Activated CD8-positive, alpha-beta memory T cell treated with anti-CD3 and anti-CD28 coated beads, Interleukin-2, amount 50 U/mL, for 1 hour (primary cell): Measurements from ENCODE around the gene AFF1.
"Not testable (repeated sequence)": the region's sequence is repeated elsewhere in the genome, so short reads cannot be mapped to it uniquely, and the experiment has no call there.

ENCODE experiments used
- DNase-seq: peaks from one replicate; pipeline ENCODE4 v3.0.0-alpha.2; 2020; ENCODE audit errors: extremely low read depth

Gene AFF1

DNA sequence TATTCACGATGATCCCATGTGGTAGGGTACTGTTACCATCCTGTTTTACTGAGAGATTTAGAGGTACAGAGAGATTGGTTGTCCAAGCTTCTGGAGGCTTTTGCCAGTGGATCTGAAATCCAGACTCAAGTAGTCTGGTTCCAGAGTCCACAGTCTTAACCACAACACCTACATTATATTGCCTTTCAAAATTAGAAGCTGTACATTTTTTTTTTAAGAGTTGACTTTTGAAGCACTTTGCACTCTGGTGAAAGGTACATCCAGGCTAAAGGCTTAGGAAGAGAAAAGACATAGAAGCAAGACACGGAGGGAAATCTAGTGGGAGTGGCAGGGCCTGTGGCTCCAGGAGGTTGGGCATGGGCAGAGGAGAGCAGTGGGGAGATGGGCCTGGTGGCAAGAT is 122.1 kb downstream of the AFF1 start:
- DNase-seq: no peak

DNA sequence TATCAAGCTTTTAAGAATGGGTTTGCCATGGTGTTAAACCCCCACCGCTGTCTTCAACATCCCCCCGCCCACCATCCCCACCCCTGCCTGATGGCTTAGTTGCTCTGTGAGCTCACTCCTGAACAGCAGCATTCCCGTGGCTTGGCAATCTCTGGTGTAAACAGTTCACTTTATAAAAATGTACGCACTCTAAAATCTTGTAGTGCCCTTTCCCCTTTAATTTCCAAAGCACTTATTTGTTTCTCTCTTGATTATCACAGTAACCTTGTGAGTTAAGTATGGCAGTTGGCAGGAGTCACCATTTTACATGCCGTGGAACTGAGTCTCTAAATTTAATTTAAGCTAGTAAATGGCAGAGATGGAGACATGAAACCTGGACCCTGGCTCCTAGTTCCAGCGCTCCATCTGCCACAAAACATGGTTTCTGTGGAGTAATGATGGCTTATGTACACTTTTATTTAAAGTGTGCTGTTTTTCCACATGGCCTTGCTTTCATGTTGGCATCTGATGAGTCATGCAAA is 123.1 kb downstream of the AFF1 start:
- DNase-seq: no peak

GRCh38 chr4:87058356-87059073 is 123.7 kb downstream of the AFF1 start:
- DNase-seq: no peak

DNA sequence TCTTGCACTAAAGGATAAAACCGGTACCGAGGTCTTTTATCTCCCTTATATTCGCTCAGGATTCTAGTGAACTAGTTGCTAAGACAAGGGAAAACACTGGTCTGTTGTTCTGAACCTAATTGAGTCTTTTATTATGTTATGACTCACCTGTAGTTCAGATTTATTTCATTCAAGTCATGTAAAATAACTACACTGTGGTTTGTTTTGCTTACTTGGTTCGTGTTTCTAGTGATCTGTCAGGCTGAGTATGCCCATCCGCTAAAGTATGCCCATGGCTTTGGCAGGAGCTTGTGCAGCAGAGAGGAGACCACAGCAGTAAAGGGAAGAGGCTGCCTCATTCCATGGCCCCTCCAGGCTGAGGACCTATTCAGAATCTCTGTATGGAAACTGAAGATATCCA is 126.1 kb downstream of the AFF1 start:
- DNase-seq: no peak

GRCh38 chr4:87065021-87065420 is 130.2 kb downstream of the AFF1 start:
- DNase-seq: no peak

DNA sequence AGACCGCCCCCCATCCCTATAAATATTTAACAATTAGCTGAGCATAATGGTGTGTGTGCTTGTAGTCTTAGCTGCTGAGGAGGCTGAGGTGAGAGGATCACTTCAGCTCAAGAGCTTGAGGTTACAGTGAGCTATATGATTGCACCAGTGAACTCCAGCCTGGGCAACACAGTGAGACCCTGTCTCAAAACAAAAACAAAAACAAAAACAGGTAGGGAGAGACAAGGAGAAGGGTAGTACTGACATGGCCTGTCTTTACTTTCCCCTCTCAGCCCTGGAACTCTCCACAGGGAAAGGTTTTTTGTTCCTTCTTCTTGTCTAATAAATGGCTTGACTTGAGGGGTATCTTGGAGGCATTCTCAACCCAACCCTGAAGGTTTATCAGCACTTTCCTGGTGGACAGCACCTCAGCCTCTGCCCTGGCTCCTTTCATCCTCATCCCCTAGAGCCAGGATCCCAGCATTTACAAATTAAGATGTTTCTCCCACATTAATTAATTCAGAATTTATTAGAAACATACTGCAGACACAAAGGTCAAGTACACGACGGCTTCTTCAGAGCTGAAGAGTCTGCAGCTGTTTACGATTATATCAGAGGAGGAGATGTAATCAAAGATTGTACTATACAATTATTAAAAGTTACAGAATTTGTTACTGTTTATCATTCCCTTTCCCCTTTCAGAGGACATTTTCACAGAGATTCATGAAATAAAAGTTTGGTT is 131.8 kb downstream of the AFF1 start:
- no peak for DNase-seq

- DNase-seq: no peak
These were observed 132.5 kb downstream of the AFF1 start for GRCh38 chr4:87067124-87067885.

DNA sequence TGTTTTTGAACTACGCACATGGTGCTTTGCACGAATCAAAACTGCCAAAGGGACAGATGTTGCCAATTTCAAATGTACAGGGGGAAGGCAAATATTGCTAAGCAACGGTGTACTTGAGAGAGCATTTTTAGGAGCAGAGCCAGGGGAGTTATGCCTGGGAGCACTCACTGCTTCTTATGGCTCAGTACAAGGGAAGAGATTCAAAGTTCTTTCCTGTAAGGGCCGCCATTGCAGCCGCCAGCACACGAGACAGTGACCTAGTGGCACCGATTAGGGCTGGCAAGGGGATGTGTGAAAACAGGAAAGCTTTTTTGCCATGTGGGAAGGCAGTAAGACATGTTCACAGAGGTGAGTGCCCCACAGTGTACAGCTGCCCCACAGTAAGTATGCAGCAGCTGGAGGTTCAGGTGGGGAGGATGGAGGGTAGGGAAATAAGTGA is 133.8 kb downstream of the AFF1 start:
- no peak for DNase-seq

DNA sequence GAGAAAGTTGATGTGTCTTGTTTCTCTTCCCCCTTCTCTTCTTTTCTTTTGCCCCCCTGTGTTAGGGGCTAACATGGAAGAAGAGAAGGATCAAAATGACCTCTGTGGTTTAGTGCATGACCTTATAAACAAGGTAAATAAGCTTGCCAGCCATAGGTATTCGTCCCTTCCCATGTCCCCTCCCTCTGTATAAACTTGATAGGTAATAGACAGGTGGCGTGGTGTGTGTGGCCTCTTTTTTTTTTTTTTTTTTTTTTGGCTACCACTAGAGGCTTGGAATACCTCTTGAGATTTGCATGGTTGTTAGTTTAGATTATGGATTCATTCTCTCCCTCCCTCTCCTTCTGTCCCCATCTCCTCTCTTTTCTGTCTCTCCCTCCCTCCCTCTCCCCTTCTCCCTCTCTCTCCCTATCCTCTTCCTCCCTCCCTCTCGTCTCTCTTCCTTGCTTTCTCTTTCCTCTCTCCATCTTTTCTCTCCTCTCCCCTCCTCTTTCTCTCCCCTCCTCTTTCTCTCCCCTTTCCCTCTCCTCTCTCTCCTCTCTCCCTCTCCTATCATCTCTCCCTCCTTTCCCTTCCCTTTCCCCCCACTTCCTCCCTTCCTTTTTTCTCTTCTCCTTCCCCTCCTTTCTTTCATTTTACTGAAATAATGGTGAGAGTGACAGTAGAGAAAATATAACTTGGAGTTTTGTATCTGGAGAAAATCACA is 134.4 kb downstream of the AFF1 start:
- DNase-seq: no peak

GRCh38 chr4:87071401-87071800 is 136.6 kb downstream of the AFF1 start:
- no peak for DNase-seq

- DNase-seq: not testable (repeated sequence)
These were observed 137.7 kb downstream of the AFF1 start for GRCh38 chr4:87072545-87072944.

- DNase-seq: no peak
These were observed 138.6 kb downstream of the AFF1 start for GRCh38 chr4:87073199-87074120.

- no peak for DNase-seq
These were observed 139.3 kb downstream of the AFF1 start for GRCh38 chr4:87074121-87074488.

DNA sequence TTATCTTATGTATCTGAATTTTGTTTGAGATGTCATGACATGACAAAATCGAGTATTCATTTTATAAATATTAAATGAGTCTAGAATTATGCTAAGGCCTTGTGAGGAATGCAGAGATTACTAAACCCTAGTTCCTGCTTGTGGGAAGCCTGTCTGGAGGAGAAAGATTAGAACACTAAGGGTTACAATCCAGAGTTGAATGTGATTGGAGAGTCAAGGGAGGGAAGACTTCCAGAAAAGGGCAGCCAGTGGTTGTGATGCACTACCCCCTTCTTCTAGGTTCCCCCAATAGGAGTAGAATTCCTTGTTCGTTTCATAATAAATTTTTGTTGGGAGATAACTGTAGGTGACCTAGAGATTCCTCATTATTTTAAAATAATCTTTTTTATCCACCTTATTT is 141.1 kb downstream of the AFF1 start:
- DNase-seq: no peak

- no peak for DNase-seq
These were observed 142.0 kb downstream of the AFF1 start for GRCh38 chr4:87076690-87077358.

- DNase-seq: no peak
These were observed 143.2 kb downstream of the AFF1 start for GRCh38 chr4:87077914-87078585.

GRCh38 chr4:87078987-87079486 is 144.2 kb downstream of the AFF1 start:
- DNase-seq: no peak

DNA sequence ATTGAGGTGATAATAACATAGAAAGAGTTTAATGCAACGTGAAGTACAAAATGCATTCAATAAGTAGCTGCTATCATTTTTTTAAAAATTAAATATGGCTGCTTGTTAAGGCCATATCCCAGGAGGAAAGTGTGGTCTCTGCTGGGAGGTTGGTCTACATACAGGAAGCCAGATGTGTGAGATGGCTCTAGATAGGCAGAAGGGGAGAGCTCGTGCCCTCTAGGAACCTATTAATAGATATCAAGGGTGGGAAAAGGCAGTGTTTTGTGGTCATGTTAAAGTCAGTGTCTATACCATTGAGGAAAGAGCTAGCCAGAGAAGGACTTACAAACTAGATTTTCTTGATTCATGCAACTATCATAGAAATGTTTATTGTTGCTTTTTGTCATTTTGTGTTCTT is 145.2 kb downstream of the AFF1 start:
- no peak for DNase-seq

GRCh38 chr4:87080462-87080861 is 145.7 kb downstream of the AFF1 start:
- no peak for DNase-seq
